ENCODE measurements around the gene PLA2G2C. TPM values are rescaled to one million over a fixed set of nuclear protein-coding genes. Genes with fewer than 3 reads are reported as not detected.

Gene PLA2G2C
- total RNA-seq, 4 donors from 2014 or later: not detected

DNA sequence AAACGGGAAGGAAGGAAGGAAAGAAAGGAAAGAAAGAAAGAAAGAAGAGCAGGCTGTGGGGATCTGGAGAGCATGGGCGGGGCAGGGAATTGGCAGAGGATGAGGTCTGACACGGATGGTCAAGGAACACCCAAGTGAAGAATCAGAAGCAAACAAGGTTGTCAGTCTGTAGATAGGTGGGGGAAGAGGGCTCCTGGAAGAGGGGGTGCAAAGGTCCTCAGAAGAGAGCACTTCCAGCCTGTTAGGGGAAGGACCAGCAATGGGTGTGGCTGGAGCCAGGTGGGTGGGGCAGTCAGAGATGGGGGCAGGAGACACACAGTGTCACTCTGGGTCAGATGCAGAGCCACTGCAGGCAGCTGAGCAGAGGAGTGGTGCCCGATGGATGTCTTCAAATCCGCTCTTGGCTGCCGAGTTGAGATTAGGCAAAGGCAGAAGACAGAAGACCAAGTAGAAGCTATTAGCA lies 11.0 kb upstream of the PLA2G2C start:
- Histone ChIP-seq H3K27me3 (peaks cover 0 to 14% (median 3%) of the 10 kb centered on the region in 3 donors), H3K4me1 (peaks cover 4 to 14% of the 10 kb centered on the region in 2 donors), H3K27ac (no peak overlapping the region), H3K36me3 (no peaks in the 10 kb centered on the region), H3K4me3 (no peak overlapping the region), H3K9me3 (no peaks in the 10 kb centered on the region)
- TF ChIP-seq POLR2A (IDR thresholded peaks at IDR 0.05): no peak
- TF ChIP-seq, protein P1, sequence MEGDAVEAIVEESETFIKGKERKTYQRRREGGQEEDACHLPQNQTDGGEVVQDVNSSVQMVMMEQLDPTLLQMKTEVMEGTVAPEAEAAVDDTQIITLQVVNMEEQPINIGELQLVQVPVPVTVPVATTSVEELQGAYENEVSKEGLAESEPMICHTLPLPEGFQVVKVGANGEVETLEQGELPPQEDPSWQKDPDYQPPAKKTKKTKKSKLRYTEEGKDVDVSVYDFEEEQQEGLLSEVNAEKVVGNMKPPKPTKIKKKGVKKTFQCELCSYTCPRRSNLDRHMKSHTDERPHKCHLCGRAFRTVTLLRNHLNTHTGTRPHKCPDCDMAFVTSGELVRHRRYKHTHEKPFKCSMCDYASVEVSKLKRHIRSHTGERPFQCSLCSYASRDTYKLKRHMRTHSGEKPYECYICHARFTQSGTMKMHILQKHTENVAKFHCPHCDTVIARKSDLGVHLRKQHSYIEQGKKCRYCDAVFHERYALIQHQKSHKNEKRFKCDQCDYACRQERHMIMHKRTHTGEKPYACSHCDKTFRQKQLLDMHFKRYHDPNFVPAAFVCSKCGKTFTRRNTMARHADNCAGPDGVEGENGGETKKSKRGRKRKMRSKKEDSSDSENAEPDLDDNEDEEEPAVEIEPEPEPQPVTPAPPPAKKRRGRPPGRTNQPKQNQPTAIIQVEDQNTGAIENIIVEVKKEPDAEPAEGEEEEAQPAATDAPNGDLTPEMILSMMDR (IDR thresholded peaks at IDR 0.05 in 4 of 5, conservative IDR thresholded peaks at IDR 0.05 in 1 of 5): no peak
- in situ Hi-C loops (cut with MboI; ENCODE audit: low sequenced_read_pairs in 4 of 4) (loop anchor here in 1 of 4 donors (10.0 kb wide), 1 partner anchor 283 kb away; no protein-coding TSS in a partner anchor), intact Hi-C loops (cut with DNase I; ENCODE audit: low total_unique reads) (no loop called here)
- DNase-seq: no peak
- ATAC-seq: no peak

DNA sequence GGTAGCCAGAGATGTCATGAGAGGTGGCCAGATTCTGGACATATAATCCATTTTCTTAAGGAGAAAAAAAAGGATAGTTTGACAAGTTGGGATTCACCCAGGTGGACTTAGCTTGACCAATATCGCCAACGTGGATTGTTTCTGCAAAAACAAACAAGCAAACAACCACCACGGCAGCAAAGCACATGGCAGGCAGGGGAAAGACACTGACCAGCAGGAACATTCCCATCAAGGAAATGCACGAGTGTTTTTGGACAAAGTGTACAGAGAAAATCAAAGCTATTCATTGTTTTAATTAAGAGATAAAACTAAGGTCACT lies 9.1 kb upstream of the PLA2G2C start:
- in situ Hi-C loops (cut with MboI; ENCODE audit: low sequenced_read_pairs in 4 of 4): loop anchor here in 1 of 4 donors (10.0 kb wide), 1 partner anchor 281 kb away; no protein-coding TSS in a partner anchor
- DNase-seq (no peak), ATAC-seq (no peak)
- no peak for TF ChIP-seq POLR2A (IDR thresholded peaks at IDR 0.05)
- TF ChIP-seq, protein P1 (IDR thresholded peaks at IDR 0.05 in 4 of 5, conservative IDR thresholded peaks at IDR 0.05 in 1 of 5): peak in 1 of 5 experiments; percentile 6
- Histone ChIP-seq H3K9me3 (no peaks in the 10 kb centered on the region), H3K4me3 (no peak overlapping the region), H3K27me3 (peaks cover 2 to 14% (median 3%) of the 10 kb centered on the region in 3 donors), H3K27ac (no peak overlapping the region), H3K36me3 (no peaks in the 10 kb centered on the region), H3K4me1 (peaks cover 4 to 20% of the 10 kb centered on the region in 2 donors)
- intact Hi-C loops (cut with DNase I; ENCODE audit: low total_unique reads): loop anchor here (1.0 to 2.0 kb wide), 3 partner anchors 43 to 277 kb away; no protein-coding TSS in a partner anchor

DNA sequence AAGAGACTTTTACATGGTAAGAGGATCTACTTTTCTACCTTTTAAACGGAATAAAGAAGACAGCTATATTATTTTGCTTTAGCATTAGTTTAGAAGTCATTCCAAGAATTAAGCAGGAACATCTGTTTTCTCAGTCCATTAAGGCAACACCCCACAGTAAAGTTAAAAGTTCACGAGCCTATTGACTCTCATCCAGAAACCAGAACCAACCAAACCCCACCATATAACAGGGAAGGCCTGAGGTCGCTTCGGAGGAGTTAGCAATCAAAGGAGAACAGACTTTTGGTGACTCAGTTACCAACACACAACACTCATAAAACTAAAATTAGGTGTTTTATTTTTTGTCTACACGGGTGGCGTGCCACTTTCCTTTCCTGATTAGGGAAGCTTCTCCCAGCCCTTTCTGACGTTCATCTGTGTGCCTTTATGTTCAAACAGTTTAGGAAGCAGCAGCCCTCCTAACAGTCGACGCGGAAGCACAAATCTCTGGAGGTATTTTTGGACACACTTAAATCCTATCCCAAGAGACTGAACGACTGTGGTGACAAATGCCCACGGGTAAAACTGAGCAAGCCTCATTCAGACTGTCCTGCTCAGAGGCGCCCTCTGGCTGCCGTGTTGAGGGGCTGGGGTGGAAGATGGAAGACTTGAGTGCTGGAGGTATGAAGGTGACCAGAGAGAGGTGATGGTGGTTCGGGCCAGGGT lies 8.6 kb upstream of the PLA2G2C start:
- Histone ChIP-seq H3K27ac (peak overlapping the region in 1 of 4 donors; percentile 45), H3K4me3 (peak overlapping the region in 2 of 4 donors; percentile 14 to 37), H3K27me3 (peaks cover 2 to 14% (median 3%) of the 10 kb centered on the region in 3 donors), H3K36me3 (no peaks in the 10 kb centered on the region), H3K9me3 (no peaks in the 10 kb centered on the region), H3K4me1 (peaks cover 4 to 22% of the 10 kb centered on the region in 2 donors)
- peak; percentile 68 to 91 for ATAC-seq
- in situ Hi-C loops (cut with MboI; ENCODE audit: low sequenced_read_pairs in 4 of 4) (loop anchor here in 1 of 4 donors (10.0 kb wide), 1 partner anchor 280 kb away; no protein-coding TSS in a partner anchor), intact Hi-C loops (cut with DNase I; ENCODE audit: low total_unique reads) (loop anchor here (1.0 to 2.0 kb wide), 3 partner anchors 43 to 277 kb away; no protein-coding TSS in a partner anchor)
- peak; percentile 45 to 54 for DNase-seq
- no peak for TF ChIP-seq POLR2A (IDR thresholded peaks at IDR 0.05)
- TF ChIP-seq, protein P1 (IDR thresholded peaks at IDR 0.05 in 4 of 5, conservative IDR thresholded peaks at IDR 0.05 in 1 of 5): peak; percentile 60 to 82 (median 74)

DNA sequence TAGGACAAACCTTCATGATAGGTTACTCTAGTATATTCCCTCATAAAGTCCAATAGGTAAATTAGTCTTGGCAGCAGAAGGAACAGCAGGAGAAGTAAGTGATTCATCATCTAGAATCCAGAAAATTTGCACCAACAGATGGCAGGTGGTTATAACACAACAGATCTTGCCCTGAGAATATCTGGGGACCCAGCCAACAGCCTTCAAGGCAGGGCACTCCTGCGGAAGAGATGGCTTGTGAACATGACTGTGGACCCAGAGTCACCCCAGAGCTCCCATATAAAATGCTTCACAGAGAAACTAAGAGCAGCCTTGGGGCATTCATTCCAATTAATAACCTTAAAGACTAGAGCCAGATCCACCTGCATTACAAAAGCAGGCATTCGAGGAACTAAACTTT lies 7.9 kb upstream of the PLA2G2C start:
- intact Hi-C loops (cut with DNase I; ENCODE audit: low total_unique reads) (loop anchor here (2.0 kb wide), 1 partner anchor 93 kb away; no protein-coding TSS in a partner anchor), in situ Hi-C loops (cut with MboI; ENCODE audit: low sequenced_read_pairs in 4 of 4) (loop anchor here in 1 of 4 donors (10.0 kb wide), 1 partner anchor 279 kb away; no protein-coding TSS in a partner anchor)
- Histone ChIP-seq H3K36me3 (no peaks in the 10 kb centered on the region), H3K9me3 (no peaks in the 10 kb centered on the region), H3K4me1 (peaks cover 4 to 27% of the 10 kb centered on the region in 2 donors), H3K4me3 (no peak overlapping the region), H3K27me3 (peaks cover 2 to 10% (median 3%) of the 10 kb centered on the region in 3 donors), H3K27ac (no peak overlapping the region)
- ATAC-seq (no peak), DNase-seq (no peak)
- TF ChIP-seq, protein P1 (IDR thresholded peaks at IDR 0.05 in 4 of 5, conservative IDR thresholded peaks at IDR 0.05 in 1 of 5): no peak
- TF ChIP-seq POLR2A (IDR thresholded peaks at IDR 0.05): no peak

Measured in gastrocnemius medialis (tissue), 4 donors.